Keratinocyte (primary cell): ENCODE measurements around the gene NDUFAF5.

ENCODE experiments used
- CTCF ChIP-seq, 3 experiments: IDR thresholded peaks in 1 of 3; conservative IDR thresholded peaks in 1 of 3; optimal IDR thresholded peaks in 1 of 3; 2 replicates in 2 of 3; 3 replicates in 1 of 3; pipeline versions ENCODE3 to v1.5.1; 2011; ENCODE audit warnings: low read length in 3 of 3, mild to moderate bottlenecking in 3 of 3, moderate library complexity in 2 of 3, control low read depth in 1 of 3, inconsistent platforms in 1 of 3; ENCODE audit not compliant: insufficient read depth in 2 of 3; ENCODE audit errors: extremely low read depth in 1 of 3
- EZH2 ChIP-seq: IDR thresholded peaks from one replicate; pipeline ENCODE4 v1.6.1; 2012; ENCODE audit warnings: inconsistent platforms, mild to moderate bottlenecking, low read length, moderate library complexity

- TF ChIP-seq EZH2 (no peak), CTCF (optimal IDR thresholded peaks at IDR 0.05 in 1 of 3, IDR thresholded peaks at IDR 0.05 in 1 of 3, conservative IDR thresholded peaks at IDR 0.05 in 1 of 3; ENCODE audit: extremely low read depth in 1 of 3, insufficient read depth in 2 of 3, low read length in 3 of 3) (peak in 2 of 3 experiments; percentile 2 to 15)
These were observed 12.9 kb upstream of the NDUFAF5 start for GRCh38 chr20:13771853-13772453.
